Right cardiac atrium (tissue), 5 donors: Measurements from ENCODE around the gene CBLL1. TPM values are rescaled to one million over a fixed set of nuclear protein-coding genes. Genes with fewer than 3 reads are reported as not detected.

Source experiments
- ATAC-seq, 2 donors: fragments of 200-7000 bp; cut with Tn5 transposase; one replicate each; pipeline versions ENCODE4 v1.8.0 to v1.9.1; 2020; ENCODE audit warnings: moderate library complexity in 2 of 2, mild to moderate bottlenecking in 1 of 2
- DNase-seq, 3 donors: peaks; one replicate each; pipeline ENCODE4 v3.0.0-alpha.2; 2020
- H3K27ac ChIP-seq: one replicate; pipeline ENCODE4 v1.5.1; 2013; ENCODE audit warnings: mild to moderate bottlenecking, low read length, control low read depth, moderate library complexity
- H3K27me3 ChIP-seq: one replicate; pipeline ENCODE4 v1.6.1; 2013; ENCODE audit not compliant: control insufficient read depth, insufficient read depth
- H3K4me1 ChIP-seq: one replicate; pipeline ENCODE4 v1.6.1; 2013; ENCODE audit warnings: low read length; ENCODE audit not compliant: control insufficient read depth, insufficient read depth
- H3K4me3 ChIP-seq: one replicate; pipeline ENCODE4 v1.5.1; 2013; ENCODE audit warnings: low read length, control low read depth
- H3K9me3 ChIP-seq: one replicate; pipeline ENCODE4 v1.6.1; 2013; ENCODE audit warnings: low read length; ENCODE audit not compliant: control insufficient read depth
- WGBS: extraction: QIAGEN DNeasy Blood & Tissue Kit; methylation state at CpG from one replicate; pipeline ENCODE4 v1.1.7; 2013; 5-methylcytosine and 5-hydroxymethylcytosine counted together
- intact Hi-C, 4 donors: fragments of 100-400 bp; cut with DNase I; formaldehyde crosslinking; loops; one replicate each; pipeline versions ENCODE4 v1.11.0 to v1.14.0; 2022 to 2023
- polyA plus RNA-seq: library from polyadenylated mRNA; stranded (reverse); fragments of 200-250 nt; gene quantifications from one replicate; pipeline ENCODE4 v1.2.3, GENCODE V29; 2013
- total RNA-seq, 4 donors: library from RNA; stranded (reverse); fragmentation: NEBNext Ultra II Directional; extraction: Animal tissue kit (Norgen Biotek cat#: 25700); gene quantifications; one replicate each; pipeline ENCODE4 v1.2.1, GENCODE V29; 2021
- donor health status: healthy with polysubstance abuse.
- donor health status: DM: no; HTN: yes; CAD: no.
- donor health status: DM: no; HTN: no; CAD: no.
- donor health status: DM: no; HTN: yes; CAD: no; lungs with severe emphysema.
- donor health status: DM: yes; HTN: yes; CAD: no.

Gene CBLL1
- total and polyA plus RNA-seq, 5 donors, result 6.3 to 21.2 (median 17.8) TPM

- intact Hi-C loops, result no loop called here
- Histone ChIP-seq H3K9me3 (no peaks in the 10 kb centered on the region), H3K27me3 (no peaks in the 10 kb centered on the region), H3K27ac (no peak overlapping the region), H3K4me3 (no peak overlapping the region), H3K4me1 (no peaks in the 10 kb centered on the region)
- 67% methylated on average over 1 of the region's 1 CpG for WGBS
- DNase-seq, result no peak
- no peak for ATAC-seq
These were observed 31.9 kb upstream of the CBLL1 start for GRCh38 chr7:107712025-107712424.

GRCh38 chr7:107712896-107713295 lies 31.0 kb upstream of the CBLL1 start:
- no peaks in the 10 kb centered on the region for H3K9me3 ChIP-seq
- no peaks in the 10 kb centered on the region for H3K4me1 ChIP-seq
- no peak overlapping the region for H3K27ac ChIP-seq
- intact Hi-C loops, result no loop called here
- DNase-seq (no peak), ATAC-seq (no peak)
- no peak overlapping the region for H3K4me3 ChIP-seq
- 92% methylated on average over 1 of the region's 1 CpG for WGBS
- no peaks in the 10 kb centered on the region for H3K27me3 ChIP-seq

- DNase-seq, result no peak
- ATAC-seq, result no peak
- 86% methylated on average over 6 of the region's 6 CpGs for WGBS
- Histone ChIP-seq H3K9me3 (no peaks in the 10 kb centered on the region), H3K4me3 (no peak overlapping the region), H3K27me3 (no peaks in the 10 kb centered on the region), H3K27ac (no peak overlapping the region), H3K4me1 (no peaks in the 10 kb centered on the region)
- intact Hi-C loops, result no loop called here
These were observed 28.4 kb upstream of the CBLL1 start for GRCh38 chr7:107715531-107715930.

- H3K4me3 ChIP-seq, result no peak overlapping the region
- H3K27ac ChIP-seq, result no peak overlapping the region
- no peaks in the 10 kb centered on the region for H3K27me3 ChIP-seq
- no peaks in the 10 kb centered on the region for H3K9me3 ChIP-seq
- H3K4me1 ChIP-seq, result no peaks in the 10 kb centered on the region
- intact Hi-C loops, result no loop called here
- no peak for DNase-seq
- ATAC-seq, result no peak
- WGBS, result 83% methylated on average over 4 of the region's 4 CpGs
These were observed 25.3 kb upstream of the CBLL1 start for GRCh38 chr7:107718456-107719193.

GRCh38 chr7:107721286-107721685 lies 22.7 kb upstream of the CBLL1 start:
- no peak overlapping the region for H3K4me3 ChIP-seq
- no peak for DNase-seq
- intact Hi-C loops, result loop anchor here in 3 of 4 donors (5.0 to 10.0 kb wide), 2 partner anchors 259 to 516 kb away; no protein-coding TSS in a partner anchor
- ATAC-seq, result no peak
- no peaks in the 10 kb centered on the region for H3K4me1 ChIP-seq
- H3K27me3 ChIP-seq, result no peaks in the 10 kb centered on the region
- no peaks in the 10 kb centered on the region for H3K9me3 ChIP-seq
- 70% methylated on average over 1 of the region's 1 CpG for WGBS
- no peak overlapping the region for H3K27ac ChIP-seq

GRCh38 chr7:107723255-107723654 lies 20.7 kb upstream of the CBLL1 start:
- ATAC-seq (no peak), DNase-seq (no peak)
- no peaks in the 10 kb centered on the region for H3K4me1 ChIP-seq
- 97% methylated on average over 2 of the region's 2 CpGs for WGBS
- no peak overlapping the region for H3K4me3 ChIP-seq
- intact Hi-C loops, result loop anchor here in 3 of 4 donors (5.0 to 10.0 kb wide), 2 partner anchors 261 to 518 kb away; no protein-coding TSS in a partner anchor
- H3K27me3 ChIP-seq, result no peaks in the 10 kb centered on the region
- H3K27ac ChIP-seq, result no peak overlapping the region
- no peaks in the 10 kb centered on the region for H3K9me3 ChIP-seq

- 21% methylated on average over 4 of the region's 4 CpGs for WGBS
- no peak overlapping the region for H3K4me3 ChIP-seq
- no peak for DNase-seq
- no peaks in the 10 kb centered on the region for H3K4me1 ChIP-seq
- no peak overlapping the region for H3K27ac ChIP-seq
- no peak for ATAC-seq
- H3K27me3 ChIP-seq, result no peaks in the 10 kb centered on the region
- intact Hi-C loops, result loop anchor here in 2 of 4 donors (2.0 to 10.0 kb wide), 2 partner anchors 262 to 520 kb away; no protein-coding TSS in a partner anchor
- no peaks in the 10 kb centered on the region for H3K9me3 ChIP-seq
These were observed 18.7 kb upstream of the CBLL1 start for GRCh38 chr7:107725138-107725740.

- Histone ChIP-seq H3K4me1 (no peaks in the 10 kb centered on the region), H3K4me3 (no peak overlapping the region), H3K27ac (no peak overlapping the region), H3K27me3 (no peaks in the 10 kb centered on the region), H3K9me3 (no peaks in the 10 kb centered on the region)
- WGBS, result 76% methylated on average over 3 of the region's 3 CpGs
- DNase-seq (no peak), ATAC-seq (no peak)
- intact Hi-C loops, result loop anchor here in 1 of 4 donors (10.0 kb wide), 1 partner anchor 522 kb away; no protein-coding TSS in a partner anchor
These were observed 17.4 kb upstream of the CBLL1 start for GRCh38 chr7:107726356-107727130.

GRCh38 chr7:107728276-107728675 lies 15.7 kb upstream of the CBLL1 start:
- no peaks in the 10 kb centered on the region for H3K4me1 ChIP-seq
- no peak overlapping the region for H3K4me3 ChIP-seq
- H3K27me3 ChIP-seq, result no peaks in the 10 kb centered on the region
- no peaks in the 10 kb centered on the region for H3K9me3 ChIP-seq
- intact Hi-C loops, result loop anchor here in 1 of 4 donors (10.0 kb wide), 1 partner anchor 523 kb away; no protein-coding TSS in a partner anchor
- ATAC-seq (no peak), DNase-seq (no peak)
- H3K27ac ChIP-seq, result no peak overlapping the region

- Histone ChIP-seq H3K4me1 (peaks cover 4% of the 10 kb centered on the region), H3K27me3 (no peaks in the 10 kb centered on the region), H3K27ac (peak overlapping the region; percentile 99), H3K4me3 (peak overlapping the region; percentile 81), H3K9me3 (no peaks in the 10 kb centered on the region)
- intact Hi-C loops, result loop anchor here in 3 of 4 donors (5.0 to 10.0 kb wide), 3 partner anchors 132 to 402 kb away; no protein-coding TSS in a partner anchor
- peak; percentile 45 to 53 for ATAC-seq
- DNase-seq, result peak; percentile 51 to 82 (median 81)
- 15% methylated on average over 29 of the region's 29 CpGs for WGBS
These were observed 1.0 kb upstream of the CBLL1 start for GRCh38 chr7:107742678-107743566.
